ENCODE results near the gene GNAQ. TPM values are rescaled to one million over a fixed set of nuclear protein-coding genes. Genes with fewer than 3 reads are reported as not detected.

The GNAQ gene
- total and polyA plus RNA-seq, 4 experiments from 2014 or later = 6.9 to 57.2 (median 34.5) TPM

- no peaks in the 10 kb centered on the region for H3K36me3 Mint-ChIP-seq
- no peaks in the 10 kb centered on the region for H3K9me3 ChIP-seq (ENCODE audit: control insufficient read depth in 1 of 2, low read length in 2 of 2)
- DNase-seq = no peak
- intact Hi-C loops (cut with micrococcal nuclease) = loop anchor here (10.0 kb wide), 1 partner anchor 368 kb away; the partner anchor contains the start of gene GNAQ
- no peaks in the 10 kb centered on the region for H3K4me1 Mint-ChIP-seq
- CTCF ChIA-PET (ENCODE audit: partially characterized antibody) = no interaction called here
- H3K9me3 Mint-ChIP-seq = peaks cover 0 to 1% (median 0%) of the 10 kb centered on the region in 8 donors
- POLR2A ChIA-PET (ENCODE audit: partially characterized antibody) = no interaction called here
- H3K4me3 ChIP-seq (ENCODE audit: low read length in 2 of 2) = no peak overlapping the region
- H3K36me3 ChIP-seq (ENCODE audit: insufficient read depth, low read length) = no peaks in the 10 kb centered on the region
- H3K27ac Mint-ChIP-seq = no peak overlapping the region
- no peaks in the 10 kb centered on the region for H3K4me1 ChIP-seq (ENCODE audit: insufficient read depth, low read length)
- no peak overlapping the region for H3K27ac ChIP-seq (ENCODE audit: low read depth, low read length)
- H3K27me3 Mint-ChIP-seq = peaks cover 5 to 11% of the 10 kb centered on the region in 2 donors
- H3K4me3 Mint-ChIP-seq = no peak overlapping the region
- H3K27me3 ChIP-seq (ENCODE audit: insufficient read depth, low read length) = no peaks in the 10 kb centered on the region
Measured at GRCh38 chr9:77667151-77667550, 364.5 kb downstream of the GNAQ start.

Other genes starting within 250 kb of the GNAQ start
- 10 to 100 TPM; 25.3 to 27.6 TPM for gene CEP78, start 204.3 kb upstream of the GNAQ start, total RNA-seq
- 10 to 100 TPM; 13.7 to 16.1 TPM for gene CEP78, start 204.3 kb upstream of the GNAQ start, polyA plus RNA-seq